DOHH2 (cell line): ENCODE data around the gene DISP1.

Source experiments
- CTCF ChIP-seq: fragments of 200-600 bp; sonication (generic); IDR thresholded peaks from one replicate; pipeline ENCODE4 v1.5.1; 2014; ENCODE audit warnings: antibody characterized with exemption, mild to moderate bottlenecking, low read depth, low read length; ENCODE audit not compliant: poor library complexity, severe bottlenecking
- EZH2phosphoT487 ChIP-seq: fragments of 200-600 bp; sonication (generic); IDR thresholded peaks from 2 replicates; pipeline ENCODE4 v1.6.1; 2017; ENCODE audit warnings: borderline replicate concordance, mild to moderate bottlenecking, antibody characterized with exemption, low read length, moderate library complexity, mixed read lengths

DNA sequence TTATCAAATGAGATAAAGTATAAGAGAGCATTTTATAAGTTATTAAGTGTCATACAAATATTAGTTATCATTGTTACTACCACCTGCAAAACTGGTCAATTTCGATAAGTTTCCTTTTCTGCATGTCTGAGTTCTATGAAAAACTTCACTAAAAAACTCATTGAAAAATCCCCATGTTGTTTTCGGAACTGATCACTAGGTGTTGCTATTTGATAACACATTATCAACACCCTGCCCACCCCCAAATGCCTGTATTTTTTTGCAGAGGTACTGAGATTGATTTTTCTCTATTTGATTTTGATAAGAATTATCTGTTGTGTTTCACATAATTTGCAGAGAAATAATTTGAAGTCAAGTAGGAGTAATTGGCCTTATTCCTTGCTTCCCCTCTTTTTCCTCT is 22.1 kb upstream of the DISP1 start:
- peak; percentile 55 for TF ChIP-seq CTCF
- no peak for TF ChIP-seq EZH2phosphoT487
